ENCODE results near the gene BGLAP.
A peak's percentile ranks its signal among the peaks of the same experiment; 100 is the strongest.

BGLAP gene

DNA sequence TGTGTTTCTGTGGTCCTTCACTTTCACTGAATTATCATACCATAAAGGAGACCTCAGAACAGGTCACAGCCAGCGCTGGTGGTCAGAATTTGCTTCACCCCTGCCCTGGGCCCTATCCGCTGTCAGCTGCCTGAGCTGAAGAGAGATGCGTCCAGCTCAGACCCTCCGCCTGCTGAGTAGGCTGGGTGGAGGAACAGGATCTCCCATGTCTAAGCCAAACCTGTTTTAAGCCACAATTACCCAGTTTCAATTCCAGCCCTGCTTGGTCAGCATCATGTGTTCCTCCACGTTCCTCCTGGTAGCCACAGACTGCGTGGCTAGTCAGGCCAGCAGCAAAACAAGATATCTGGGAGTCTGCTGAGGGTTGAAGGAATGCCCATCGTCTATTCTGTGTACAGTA lies 13.5 kb upstream of the BGLAP start:
- DNase-seq = no peak

DNA sequence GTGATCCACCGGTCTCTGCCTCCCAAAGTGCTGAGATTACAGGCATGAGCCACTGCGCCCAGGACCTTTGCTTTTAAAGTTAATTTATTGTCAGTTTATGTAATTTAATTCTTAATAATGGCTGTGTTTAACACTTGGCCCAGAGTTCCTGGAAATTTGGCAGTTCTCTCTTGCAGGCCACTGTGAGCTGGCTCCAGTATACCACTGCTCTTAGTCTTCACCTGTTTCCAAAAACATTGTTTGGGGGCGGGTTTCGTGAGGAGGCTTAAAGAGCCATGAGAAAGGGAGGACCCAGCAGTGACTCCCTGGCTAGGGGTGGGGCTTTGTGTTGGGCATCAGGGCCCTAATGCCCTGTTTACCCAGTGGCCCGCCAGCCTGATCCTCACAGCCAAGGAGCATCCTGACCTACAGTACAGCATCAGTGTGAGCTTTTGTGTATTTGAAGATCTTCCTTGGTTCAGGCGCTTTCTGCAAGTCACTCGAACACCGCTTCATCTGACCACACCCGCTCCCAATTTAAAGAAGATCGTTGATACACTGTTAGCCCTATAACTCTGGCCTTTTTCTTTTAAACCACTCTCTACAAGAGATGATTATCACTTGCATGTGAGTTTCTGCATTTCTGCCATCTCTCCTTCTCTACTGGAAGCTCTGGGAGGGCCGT lies 12.0 kb upstream of the BGLAP start:
- no peak for DNase-seq

DNA sequence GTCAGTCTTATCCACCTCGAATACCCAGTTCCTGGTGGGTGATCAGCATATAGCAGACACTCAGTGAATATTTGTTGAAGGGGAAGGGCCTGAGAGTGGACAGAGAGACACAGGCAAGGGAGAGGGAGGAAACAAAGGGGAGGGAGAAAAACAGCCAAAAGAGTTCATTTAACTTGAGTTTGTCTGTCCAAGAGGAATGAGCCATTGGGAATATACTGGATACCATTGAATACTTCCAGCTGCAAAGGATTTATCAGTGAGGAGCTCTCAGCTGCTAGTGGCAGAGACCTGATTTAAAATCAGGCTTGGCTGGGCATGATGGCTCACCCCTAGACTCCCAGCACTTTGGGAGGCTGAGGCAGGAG lies 11.5 kb upstream of the BGLAP start:
- DNase-seq = no peak

DNA sequence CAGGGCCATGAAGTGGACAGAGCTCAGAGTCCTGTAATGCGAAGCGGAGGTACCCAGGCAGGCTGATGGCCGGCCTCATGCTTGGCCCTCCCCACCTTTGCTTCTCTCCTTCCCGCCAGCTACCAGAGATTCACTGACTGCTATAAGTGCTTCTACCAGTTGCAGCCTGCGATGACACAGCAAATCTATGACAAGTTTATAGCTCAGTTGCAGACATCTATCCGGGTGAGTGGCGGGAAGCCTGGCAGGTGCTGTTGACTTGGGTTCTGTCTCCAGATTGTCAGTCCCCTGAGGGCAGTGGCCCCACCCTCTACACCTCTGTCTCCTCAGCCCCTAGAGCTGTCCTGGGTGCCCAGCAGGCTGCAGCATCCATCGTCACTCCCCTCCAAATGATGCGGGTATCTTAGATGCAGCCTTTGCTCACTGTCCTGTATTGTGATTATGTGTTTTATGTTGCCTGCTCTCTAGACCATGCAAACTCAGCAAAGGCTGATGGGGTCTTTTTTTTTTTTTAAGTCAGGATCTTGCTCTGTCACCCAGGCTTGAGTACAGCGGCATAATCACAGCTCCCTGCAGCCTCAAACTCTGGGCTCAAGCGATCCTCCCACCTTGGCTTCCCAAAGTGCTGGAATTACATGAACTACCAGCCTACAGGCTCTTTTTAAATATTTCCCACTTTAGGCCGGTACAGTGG lies 9.6 kb upstream of the BGLAP start:
- DNase-seq = no peak

DNA sequence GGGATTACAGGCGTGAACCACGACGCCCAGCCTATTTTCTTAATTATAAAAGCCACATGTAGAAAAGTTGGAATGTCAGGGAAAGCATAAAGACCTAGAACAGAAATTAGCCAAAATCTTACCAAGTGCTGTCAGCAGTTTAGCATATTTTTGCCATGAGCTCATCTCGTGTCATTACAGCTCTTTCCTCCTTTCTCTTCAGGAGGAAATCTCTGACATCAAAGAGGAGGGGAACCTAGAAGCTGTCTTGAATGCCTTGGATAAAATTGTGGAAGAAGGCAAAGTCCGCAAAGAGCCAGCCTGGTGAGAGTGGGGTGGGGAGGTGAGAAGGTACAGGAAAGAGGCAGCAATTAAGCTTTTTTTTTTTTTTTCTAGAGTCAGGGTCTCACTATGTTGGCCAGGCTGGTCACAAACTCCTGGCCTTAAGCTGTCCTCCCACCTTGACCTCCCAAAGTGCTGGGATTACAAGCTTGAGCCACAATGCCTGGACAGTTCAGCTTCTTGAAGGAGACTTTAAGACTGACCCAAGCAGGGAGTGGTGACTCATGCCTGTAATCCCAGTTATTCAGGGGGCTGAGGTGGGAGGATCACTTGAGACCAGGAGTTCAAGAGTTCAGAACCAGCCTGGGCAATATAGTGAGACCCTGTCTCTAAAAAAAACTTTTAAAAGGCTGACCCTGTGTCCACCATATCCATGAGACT lies 8.4 kb upstream of the BGLAP start:
- DNase-seq = no peak

DNA sequence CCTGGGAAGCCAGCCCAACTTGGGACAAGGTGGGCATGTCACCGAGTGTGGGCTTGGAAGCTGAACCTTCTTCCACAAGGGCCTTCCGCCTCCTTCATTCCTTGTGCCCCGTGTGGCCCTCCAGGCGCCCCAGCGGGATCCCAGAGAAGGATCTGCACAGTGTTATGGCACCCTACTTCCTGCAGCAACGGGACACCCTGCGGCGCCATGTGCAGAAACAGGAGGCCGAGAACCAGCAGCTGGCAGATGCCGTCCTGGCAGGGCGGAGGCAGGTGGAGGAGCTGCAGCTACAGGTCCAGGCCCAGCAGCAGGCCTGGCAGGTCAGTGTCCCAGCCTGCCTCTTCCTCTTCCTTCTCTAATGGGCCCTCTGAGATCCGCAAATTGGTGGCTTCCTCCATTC lies 5.8 kb upstream of the BGLAP start:
- no peak for DNase-seq

DNA sequence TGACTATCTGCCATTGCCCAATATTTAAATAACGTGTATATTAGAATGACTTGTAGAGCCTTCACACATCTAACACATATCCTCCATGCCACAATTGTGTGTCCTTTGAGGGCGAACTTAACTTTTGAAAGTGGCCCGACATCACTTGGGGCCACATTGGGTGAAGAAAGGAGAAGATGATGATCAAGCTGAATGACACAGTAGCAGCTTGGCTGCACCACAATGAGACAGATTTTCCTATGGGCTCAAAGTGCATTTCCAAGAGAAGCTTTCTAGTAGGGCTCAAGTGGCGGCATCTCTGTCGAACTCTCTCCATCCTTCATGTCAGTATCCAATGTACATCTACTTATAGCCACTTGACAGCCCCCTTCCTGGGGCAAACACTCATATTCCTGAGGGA lies 3.7 kb upstream of the BGLAP start:
- no peak for DNase-seq

DNA sequence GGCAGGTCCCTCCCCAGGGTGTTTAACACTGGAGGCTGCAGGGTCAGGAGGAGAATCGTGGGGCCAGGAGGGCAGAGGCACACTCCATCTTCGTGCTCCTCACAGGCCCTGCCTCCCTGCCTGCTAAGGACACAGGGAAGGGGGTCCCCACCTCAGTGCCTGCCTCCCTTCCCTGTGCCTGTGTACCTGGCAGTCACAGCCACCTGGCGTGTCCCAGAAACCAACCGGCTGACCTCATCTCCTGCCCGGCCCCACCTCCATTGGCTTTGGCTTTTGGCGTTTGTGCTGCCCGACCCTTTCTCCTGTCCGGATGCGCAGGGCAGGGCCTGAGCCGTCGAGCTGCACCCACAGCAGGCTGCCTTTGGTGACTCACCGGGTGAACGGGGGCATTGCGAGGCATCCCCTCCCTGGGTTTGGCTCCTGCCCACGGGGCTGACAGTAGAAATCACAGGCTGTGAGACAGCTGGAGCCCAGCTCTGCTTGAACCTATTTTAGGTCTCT lies 623 bp upstream of the BGLAP start:
- no peak for DNase-seq

DNA sequence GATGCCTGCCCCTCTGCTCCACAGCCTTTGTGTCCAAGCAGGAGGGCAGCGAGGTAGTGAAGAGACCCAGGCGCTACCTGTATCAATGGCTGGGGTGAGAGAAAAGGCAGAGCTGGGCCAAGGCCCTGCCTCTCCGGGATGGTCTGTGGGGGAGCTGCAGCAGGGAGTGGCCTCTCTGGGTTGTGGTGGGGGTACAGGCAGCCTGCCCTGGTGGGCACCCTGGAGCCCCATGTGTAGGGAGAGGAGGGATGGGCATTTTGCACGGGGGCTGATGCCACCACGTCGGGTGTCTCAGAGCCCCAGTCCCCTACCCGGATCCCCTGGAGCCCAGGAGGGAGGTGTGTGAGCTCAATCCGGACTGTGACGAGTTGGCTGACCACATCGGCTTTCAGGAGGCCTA lies 754 bp downstream of the BGLAP start:
- DNase-seq = no peak

DNA sequence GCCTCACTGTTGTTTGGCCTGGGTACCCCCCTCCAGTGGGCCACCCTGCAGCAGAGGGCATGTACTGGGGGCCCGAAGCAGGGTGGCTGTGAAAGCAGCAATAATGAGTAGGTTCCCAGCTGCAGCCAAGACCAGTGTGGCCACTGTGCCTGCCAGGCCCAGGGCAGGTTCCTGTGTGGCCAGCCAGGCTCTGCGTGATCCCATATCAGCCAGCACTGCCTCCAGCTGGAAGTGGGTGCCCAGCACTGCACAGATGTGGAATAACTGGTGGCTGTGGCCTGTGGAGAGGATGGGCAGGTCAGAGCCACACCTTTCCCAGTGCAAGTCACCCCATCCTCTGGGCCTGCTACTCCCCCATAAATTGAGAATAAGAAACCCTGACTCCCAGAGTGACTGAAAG lies 2.1 kb downstream of the BGLAP start:
- DNase-seq = no peak

DNA sequence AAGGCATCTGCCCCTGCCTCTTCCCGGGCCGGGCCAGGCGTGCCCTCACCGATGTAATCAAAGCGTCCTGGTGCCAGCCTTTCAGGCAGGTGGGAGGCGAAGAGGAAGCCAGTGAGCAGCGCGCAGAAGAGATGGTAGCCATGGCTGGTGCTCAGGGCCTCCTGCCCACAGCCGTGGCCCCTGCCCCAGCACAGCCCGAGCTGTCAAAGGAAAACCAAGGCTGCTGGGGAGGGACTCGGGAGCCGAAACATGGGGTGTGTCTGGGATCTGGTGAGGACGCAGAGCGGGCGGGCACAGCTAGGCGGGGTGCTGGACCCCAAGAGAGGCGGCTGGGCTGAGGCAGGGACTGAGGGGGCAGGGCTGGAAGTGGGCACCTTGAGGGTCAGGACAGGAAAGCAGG lies 2.7 kb downstream of the BGLAP start:
- DNase-seq = no peak

DNA sequence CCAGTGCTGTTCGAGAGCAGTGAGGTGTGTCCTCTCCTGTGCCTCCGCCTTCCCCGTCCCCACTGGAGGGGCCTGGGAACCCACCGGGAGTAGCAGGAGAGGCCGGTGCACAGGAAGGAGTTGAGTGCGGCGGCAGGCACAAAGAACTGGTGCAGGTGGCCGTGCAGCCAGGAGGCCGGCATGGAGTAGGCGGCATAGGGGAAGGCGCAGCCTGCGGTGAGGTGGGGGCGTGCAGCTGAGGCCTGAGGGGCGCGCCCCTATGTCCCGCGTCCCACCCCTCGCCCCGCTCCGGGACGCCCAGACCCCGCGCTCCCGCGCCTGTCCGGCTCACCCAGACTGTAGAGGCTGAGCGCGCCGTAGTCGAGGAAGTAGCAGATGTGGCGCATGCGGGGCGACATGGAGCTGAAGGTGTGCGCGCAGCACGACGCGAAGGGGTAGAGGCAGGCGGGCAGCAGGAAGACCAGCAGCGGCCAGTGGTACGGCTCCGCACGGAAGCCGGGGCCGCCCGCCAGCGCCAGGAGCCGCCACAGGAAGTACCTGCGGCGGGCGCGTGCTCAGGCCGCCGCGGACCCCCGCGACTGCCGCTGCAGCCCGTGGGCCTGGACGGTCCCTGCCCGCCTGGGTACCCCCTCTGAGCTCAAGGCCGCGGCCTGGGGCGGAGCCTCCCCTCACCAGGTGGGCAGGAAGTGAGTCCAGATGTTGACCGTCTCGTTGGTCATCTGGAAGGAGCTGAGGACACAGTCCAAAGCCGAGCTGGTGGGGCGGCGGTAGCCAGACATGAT lies 3.7 kb downstream of the BGLAP start:
- DNase-seq = peak; percentile 16

DNA sequence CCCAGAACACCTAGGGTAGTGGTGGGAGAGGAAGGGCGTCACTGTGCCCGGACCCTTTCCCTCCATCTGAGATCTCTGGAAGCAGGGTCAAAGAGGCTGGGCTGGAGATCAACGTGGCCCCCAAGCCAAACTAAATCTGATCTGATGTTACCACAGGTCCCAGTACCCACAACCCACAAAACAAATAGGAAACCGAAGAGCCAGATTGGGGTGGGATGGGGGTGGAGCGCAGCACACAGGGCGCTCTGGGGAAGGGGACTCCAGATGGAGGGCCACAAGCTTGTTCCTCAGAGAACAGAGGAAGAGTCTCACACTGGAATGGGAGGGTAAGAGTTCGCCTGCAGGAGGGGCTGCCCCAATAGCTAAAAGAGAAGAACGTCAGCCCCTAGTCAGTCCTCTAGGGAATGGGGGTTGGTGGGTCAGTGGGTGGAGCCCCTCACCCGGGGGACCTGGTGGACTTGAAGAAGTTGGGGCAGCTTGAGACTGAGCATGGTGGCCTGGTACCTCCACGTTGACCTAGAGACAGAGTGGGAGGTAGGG lies 4.3 kb downstream of the BGLAP start:
- DNase-seq = no peak

DNA sequence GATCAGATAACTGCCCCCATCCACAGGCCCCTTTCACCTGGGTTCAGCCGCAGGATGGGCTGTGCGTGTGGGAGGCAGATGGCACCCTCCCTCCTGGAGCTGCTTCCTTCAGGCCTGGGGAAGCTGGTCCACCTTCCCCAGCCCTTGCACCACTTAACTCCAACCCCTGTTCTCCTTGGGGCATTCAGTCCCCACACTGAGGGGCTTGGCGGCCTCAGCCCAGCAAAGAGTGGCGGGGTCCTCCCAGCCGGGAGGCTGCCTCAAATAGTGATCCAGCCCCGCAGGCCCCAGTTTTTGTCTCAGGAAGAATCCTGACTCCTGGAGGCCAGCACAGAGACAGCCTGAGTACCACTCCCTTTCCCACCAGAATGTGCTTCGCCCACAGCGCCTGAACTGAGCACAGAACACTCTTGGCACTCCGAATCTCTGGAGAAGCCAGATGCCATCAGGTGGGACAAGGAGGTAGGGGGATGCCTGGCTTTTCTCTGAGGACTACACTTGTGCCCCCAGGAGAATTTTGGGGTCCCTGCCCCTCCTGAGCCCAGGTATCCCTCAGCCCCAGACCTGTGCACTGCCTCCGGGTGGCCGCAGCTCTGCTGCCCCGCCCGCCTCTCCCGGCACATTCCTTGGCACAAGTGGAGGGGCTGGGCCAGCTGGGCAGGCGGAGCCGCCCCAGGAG lies 4.9 kb downstream of the BGLAP start:
- no peak for DNase-seq

DNA sequence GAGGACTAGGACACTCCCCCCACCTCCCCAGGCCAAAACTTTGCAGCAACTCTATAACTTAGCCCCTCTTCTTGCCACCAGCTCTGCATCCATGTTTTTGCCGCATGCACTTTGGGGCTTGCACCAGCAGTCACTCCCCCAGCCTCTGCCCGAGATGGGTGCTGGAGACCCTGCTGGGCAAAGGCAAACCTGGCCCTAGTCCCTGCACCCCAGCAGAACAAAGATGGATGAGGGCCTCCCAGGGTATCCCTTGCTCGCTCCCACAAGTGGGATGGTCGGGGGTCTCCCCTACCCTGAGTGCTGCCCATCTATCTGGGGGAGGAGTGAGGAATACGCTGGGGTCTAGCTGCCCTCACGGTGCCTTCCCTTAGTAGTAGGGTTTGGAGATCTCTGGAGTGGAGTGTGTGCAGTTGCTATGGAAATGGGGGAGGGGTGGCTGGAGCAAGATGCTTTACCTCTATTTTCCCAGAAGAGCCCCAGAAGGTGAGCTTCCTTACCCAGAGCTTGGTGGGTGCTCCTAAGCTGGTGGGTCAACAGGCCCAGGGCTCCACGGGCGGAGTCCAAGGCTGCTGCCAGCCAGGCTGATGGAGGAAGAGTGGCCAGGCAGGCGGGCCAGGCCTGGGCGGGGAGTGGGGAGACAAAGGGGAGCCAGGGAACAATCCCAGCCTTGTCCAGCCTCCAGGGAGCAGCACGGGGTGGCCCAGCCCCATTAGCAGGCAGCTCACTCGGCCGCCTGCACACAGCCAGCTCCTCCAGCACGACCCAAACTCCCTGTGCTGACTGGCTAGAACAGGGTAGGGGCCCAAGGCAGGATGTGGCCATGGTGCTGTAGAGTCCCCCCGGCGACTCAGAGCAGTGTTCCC lies 5.7 kb downstream of the BGLAP start, which contains the start of gene PAQR6:
TSS of gene PAQR6 (minus strand) at position 597 of the 863 bp plus-strand sequence. CDS start 1,325 bp downstream, outside the sequence.
- DNase-seq = no peak

DNA sequence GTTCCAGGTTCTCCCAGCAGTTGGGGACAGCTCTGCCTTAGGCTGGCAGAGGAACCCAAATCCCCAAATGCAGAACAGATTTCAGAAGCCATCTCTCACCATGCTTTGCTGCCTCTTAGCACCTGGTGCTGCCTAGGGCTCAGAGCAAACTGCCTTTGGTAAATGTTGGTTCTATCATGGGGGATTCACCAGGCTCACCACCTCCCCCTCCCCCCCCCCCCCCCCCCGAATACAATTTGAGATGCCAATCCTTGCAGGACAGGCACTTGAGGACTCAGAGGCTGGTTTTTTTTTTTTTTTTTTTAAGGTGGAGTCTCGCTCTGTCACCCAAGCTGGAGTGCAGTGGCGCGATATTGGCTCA lies 6.3 kb downstream of the BGLAP start:
- no peak for DNase-seq

DNA sequence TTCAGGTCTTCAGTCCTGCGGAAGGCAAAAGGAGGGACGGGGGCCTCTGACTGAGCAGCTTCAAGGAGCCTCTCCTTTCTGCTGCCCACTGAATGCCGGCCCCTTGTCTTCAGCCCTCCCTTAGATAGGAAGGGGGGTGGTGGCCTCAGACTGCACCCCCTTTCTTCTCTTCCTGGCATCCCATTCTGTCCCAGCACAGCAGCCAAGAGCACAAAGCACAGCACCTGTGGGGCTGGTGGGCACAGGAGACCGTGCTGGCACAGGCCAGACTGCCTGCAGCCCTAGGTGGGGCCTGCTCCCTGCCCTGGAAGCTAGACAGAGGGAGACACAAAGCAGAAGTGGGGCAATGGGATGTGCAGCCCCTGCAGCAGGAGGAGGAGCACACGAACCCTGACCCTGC lies 7.6 kb downstream of the BGLAP start:
- no peak for DNase-seq

DNA sequence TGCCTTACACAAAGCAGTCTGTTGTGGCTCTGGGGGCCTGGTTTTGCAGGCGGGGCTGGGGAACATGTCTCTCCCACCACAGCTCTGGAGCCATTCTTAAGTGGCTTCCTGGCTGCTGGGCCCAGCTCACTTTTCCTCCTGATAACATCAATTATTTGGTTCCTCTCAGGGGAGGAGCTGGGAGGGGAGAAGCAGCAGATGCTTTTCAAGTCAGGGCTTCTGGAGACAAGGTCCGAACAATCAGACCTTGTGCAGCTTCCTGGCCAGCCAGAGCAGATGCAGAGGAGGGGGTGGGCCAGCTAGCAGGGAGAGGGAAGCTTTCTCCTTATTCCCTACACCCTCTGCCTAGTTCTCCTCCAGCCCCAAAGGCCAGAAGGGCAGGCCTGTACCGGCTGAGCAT lies 9.5 kb downstream of the BGLAP start:
- no peak for DNase-seq

DNA sequence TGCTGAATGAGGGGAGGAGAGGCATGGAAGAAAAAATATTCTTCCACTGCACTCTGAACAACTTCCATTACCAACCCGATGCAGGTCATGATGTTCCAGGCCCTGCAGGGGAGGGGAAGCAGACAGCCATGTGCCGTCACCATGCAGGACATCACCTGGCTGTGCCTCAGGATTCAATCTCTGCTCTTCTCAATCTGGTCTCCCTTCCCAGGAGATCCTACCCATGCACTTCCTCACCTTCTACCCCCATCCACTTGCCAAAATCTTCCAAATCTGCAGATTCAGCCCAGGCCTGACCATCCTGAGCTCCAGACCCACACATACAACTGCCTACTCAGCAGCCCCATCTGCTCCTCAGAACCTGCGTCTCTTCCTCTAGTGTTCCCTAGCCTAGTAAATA lies 11.7 kb downstream of the BGLAP start:
- DNase-seq = no peak

DNA sequence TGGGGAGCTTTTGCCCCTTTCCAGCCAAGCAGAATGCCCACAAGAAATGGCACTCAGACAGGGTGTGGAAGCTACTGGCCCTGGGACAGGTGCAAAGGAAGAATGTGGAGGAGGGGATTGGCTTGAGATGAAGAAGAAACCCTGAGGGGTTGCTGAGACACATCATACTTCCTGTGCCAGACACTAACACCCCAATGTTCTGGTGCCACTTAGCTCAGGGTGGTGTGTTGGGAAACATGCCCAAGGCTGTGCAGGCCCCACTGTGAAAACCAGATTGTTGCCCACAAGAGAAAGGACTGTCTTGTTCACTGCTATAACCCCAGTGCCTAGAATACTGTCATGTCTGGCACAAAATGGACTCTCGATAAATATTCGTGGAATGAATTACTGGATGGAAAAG lies 15.7 kb downstream of the BGLAP start:
- DNase-seq = no peak

DNA sequence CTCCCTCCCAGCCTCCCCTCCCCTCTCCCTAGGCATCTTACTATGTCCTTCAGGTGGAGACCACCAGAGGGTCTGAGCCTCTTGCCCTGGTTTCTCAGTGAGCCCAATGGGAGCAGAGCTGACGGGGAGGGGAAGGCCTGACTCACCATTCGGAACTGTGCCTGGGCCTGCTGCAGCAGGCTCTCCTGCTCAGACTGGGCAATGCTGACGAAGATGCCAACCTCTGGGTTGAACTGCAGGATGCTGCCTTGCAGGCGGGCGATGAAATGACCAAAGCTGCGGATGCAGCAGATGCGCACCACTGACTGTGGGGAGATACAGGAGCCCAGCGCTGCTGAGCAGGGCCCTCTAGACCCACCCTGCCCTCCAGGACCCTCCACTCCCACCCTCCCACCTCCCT lies 16.9 kb downstream of the BGLAP start:
- no peak for DNase-seq

DNA sequence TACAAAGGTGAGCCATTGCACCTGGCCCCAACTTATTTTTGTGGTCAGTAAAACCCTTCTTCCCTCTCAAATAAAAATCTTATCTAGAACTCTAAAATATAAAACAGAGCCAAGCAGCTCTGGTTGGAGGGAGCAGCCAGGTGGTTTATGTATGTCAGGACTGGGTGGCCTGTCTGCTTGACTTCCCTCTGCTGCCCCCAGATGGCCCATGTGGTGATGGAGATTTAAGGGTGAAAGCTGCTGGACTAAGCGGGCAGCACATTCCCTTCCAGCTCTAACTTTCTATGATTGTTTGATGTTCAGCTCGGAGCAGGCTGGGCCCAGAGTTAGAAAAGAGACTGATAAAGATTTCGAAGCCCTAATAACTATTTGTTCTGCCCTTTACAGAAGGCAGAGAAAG lies 17.8 kb downstream of the BGLAP start:
- DNase-seq = no peak

All from DMS79 (cell line).